Measurements from ENCODE around the gene ARMH3. TPM values are rescaled to one million over a fixed set of nuclear protein-coding genes. Genes with fewer than 3 reads are reported as not detected.

ARMH3 gene
- total and polyA plus RNA-seq, 10 of the 15 experiments (the other 5 are each of a cell fraction or from before 2014, with no cell fraction given), result 13.0 to 33.0 (median 16.4) TPM

DNA sequence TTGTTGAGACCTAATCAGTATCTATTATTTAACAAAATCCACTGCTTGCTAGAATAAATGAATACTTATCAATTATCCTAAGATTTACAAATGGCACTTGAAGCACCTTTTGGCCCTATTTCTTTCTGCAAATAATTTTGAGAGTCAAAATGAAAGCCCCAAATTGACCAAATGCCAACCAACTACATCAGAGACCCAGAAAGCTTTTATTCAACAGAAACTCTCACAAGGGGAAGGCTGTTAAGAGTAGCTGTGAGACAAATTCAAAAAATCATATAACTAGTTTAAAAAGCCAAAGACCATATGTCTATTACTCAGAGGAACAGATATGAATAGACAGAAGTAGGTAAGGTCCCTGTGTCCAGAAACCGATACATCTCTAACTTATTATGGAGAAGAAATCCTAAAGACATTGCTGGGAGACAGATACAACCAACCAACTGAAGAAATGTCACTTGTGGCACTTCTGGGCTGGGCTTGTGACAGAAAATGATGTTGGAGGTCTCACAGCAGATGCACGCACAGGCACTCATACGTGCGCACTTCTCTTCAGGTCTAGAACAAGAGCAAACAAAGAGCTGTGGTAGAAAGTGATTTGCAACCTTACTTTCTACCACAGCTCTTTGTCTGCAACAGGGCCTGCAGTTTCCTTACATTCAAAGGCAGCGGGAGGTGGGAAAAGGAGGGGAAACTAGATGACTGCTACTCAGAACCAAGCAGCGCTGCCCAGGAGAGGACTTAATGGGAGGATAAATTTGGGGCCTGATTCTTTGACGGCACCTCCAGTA lies 153.7 kb downstream of the ARMH3 start (continued):
- TF ChIP-seq EZH2 (IDR thresholded peaks at IDR 0.05; ENCODE audit: borderline replicate concordance, control insufficient read depth, low read depth, low read length) (no peak), SUPT20H (IDR thresholded peaks at IDR 0.05; ENCODE audit: borderline replicate concordance, control insufficient read depth, low read depth, low read length) (no peak), IKZF2 (IDR thresholded peaks at IDR 0.05) (peak; percentile 85 to 90), HDAC2 (IDR thresholded peaks at IDR 0.05) (no peak), KAT2A (conservative IDR thresholded peaks at IDR 0.05; ENCODE audit: control insufficient read depth, low read depth, low read length) (no peak), CBX3 (IDR thresholded peaks at IDR 0.05; ENCODE audit: borderline replicate concordance, low read depth) (no peak), RCOR1 (conservative IDR thresholded peaks at IDR 0.05; ENCODE audit: low read depth, low read length) (no peak), MEF2B (IDR thresholded peaks at IDR 0.05; ENCODE audit: partially characterized antibody, poor library complexity, severe bottlenecking) (peak; percentile 47), ASH2L (IDR thresholded peaks at IDR 0.05; ENCODE audit: borderline replicate concordance, low read depth) (no peak), CREB1 (IDR thresholded peaks at IDR 0.05; ENCODE audit: low read depth) (no peak), NFYA (IDR thresholded peaks at IDR 0.05; ENCODE audit: borderline replicate concordance, low read depth, low read length) (no peak), NBN (IDR thresholded peaks at IDR 0.05) (peak; percentile 87), MLLT1 (IDR thresholded peaks at IDR 0.05) (no peak; the same call in none of the 2 replicates), EED (IDR thresholded peaks at IDR 0.05; ENCODE audit: low read depth) (peak; percentile 55; the same call in 1 of the 2 replicates), TCF12 (IDR thresholded peaks at IDR 0.05; ENCODE audit: low read depth, low read length) (peak; percentile 68), SRF (IDR thresholded peaks at IDR 0.05; ENCODE audit: low read depth in 2 of 2, low read length in 2 of 2) (no peak), RBBP5 (conservative IDR thresholded peaks at IDR 0.05) (no peak), RAD21 (IDR thresholded peaks at IDR 0.05; ENCODE audit: insufficient read depth, low read depth, low read length) (no peak), TBL1XR1 (IDR thresholded peaks at IDR 0.05; ENCODE audit: low read depth, low read length) (0 out of 2 replicates have a peak, but pooled peaks have one; percentile 5), SREBF2 (IDR thresholded peaks at IDR 0.05; ENCODE audit: low read length) (no peak)
- TF ChIP-seq, protein P1, sequence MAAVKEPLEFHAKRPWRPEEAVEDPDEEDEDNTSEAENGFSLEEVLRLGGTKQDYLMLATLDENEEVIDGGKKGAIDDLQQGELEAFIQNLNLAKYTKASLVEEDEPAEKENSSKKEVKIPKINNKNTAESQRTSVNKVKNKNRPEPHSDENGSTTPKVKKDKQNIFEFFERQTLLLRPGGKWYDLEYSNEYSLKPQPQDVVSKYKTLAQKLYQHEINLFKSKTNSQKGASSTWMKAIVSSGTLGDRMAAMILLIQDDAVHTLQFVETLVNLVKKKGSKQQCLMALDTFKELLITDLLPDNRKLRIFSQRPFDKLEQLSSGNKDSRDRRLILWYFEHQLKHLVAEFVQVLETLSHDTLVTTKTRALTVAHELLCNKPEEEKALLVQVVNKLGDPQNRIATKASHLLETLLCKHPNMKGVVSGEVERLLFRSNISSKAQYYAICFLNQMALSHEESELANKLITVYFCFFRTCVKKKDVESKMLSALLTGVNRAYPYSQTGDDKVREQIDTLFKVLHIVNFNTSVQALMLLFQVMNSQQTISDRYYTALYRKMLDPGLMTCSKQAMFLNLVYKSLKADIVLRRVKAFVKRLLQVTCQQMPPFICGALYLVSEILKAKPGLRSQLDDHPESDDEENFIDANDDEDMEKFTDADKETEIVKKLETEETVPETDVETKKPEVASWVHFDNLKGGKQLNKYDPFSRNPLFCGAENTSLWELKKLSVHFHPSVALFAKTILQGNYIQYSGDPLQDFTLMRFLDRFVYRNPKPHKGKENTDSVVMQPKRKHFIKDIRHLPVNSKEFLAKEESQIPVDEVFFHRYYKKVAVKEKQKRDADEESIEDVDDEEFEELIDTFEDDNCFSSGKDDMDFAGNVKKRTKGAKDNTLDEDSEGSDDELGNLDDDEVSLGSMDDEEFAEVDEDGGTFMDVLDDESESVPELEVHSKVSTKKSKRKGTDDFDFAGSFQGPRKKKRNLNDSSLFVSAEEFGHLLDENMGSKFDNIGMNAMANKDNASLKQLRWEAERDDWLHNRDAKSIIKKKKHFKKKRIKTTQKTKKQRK (IDR thresholded peaks at IDR 0.05; ENCODE audit: low read depth, low read length), result no peak
- TF ChIP-seq, protein P2, sequence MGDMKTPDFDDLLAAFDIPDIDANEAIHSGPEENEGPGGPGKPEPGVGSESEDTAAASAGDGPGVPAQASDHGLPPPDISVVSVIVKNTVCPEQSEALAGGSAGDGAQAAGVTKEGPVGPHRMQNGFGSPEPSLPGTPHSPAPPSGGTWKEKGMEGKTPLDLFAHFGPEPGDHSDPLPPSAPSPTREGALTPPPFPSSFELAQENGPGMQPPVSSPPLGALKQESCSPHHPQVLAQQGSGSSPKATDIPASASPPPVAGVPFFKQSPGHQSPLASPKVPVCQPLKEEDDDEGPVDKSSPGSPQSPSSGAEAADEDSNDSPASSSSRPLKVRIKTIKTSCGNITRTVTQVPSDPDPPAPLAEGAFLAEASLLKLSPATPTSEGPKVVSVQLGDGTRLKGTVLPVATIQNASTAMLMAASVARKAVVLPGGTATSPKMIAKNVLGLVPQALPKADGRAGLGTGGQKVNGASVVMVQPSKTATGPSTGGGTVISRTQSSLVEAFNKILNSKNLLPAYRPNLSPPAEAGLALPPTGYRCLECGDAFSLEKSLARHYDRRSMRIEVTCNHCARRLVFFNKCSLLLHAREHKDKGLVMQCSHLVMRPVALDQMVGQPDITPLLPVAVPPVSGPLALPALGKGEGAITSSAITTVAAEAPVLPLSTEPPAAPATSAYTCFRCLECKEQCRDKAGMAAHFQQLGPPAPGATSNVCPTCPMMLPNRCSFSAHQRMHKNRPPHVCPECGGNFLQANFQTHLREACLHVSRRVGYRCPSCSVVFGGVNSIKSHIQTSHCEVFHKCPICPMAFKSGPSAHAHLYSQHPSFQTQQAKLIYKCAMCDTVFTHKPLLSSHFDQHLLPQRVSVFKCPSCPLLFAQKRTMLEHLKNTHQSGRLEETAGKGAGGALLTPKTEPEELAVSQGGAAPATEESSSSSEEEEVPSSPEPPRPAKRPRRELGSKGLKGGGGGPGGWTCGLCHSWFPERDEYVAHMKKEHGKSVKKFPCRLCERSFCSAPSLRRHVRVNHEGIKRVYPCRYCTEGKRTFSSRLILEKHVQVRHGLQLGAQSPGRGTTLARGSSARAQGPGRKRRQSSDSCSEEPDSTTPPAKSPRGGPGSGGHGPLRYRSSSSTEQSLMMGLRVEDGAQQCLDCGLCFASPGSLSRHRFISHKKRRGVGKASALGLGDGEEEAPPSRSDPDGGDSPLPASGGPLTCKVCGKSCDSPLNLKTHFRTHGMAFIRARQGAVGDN (IDR thresholded peaks at IDR 0.05), result peak; percentile 90
